Caco-2 (cell line): ENCODE measurements around the gene NUDT14. TPM values are rescaled to one million over a fixed set of nuclear protein-coding genes. Genes with fewer than 3 reads are reported as not detected.

Experiments
- BruUV-seq: library from RNA; stranded (reverse); fragments of 400-500 nt; replicated peaks from 2 replicates; lab custom pipeline; 2021; lab: Mats Ljungman, UMichigan
- CTCF ChIA-PET: fragments of 300-600 bp; sonication (Branson Sonifier 250); formaldehyde crosslinking; loops from one replicate; lab custom pipeline; 2022; ENCODE audit warnings: antibody characterized with exemption; lab: Charles Lee
- POLR2A ChIA-PET: fragments of 300-600 bp; sonication (Branson Sonifier 250); formaldehyde crosslinking; loops from one replicate; lab custom pipeline; 2022; ENCODE audit warnings: antibody characterized with exemption; lab: Charles Lee
- DNase-seq, 2 experiments: peaks; one replicate each; pipeline versions ENCODE4 v3.0.0 to v3.0.0-alpha.2; 2020 to 2022
- H3K27me3 ChIP-seq: replicated peaks from 2 replicates; pipeline ENCODE4 v1.6.0; 2011; ENCODE audit warnings: low read length; ENCODE audit not compliant: control insufficient read depth, insufficient read depth
- H3K36me3 ChIP-seq: 2 replicates; pipeline ENCODE4 v1.5.1; 2011; ENCODE audit warnings: low read length; ENCODE audit not compliant: control insufficient read depth, insufficient read depth
- H3K4me1 ChIP-seq: fragments of 250-450 bp; sonication (Bioruptor Pico); 2 replicates; pipeline ENCODE4 v1.5.1; 2020; ENCODE audit warnings: mild to moderate bottlenecking
- H3K4me3 ChIP-seq: 2 replicates; pipeline ENCODE4 v1.5.1; 2011; ENCODE audit warnings: low read depth, mild to moderate bottlenecking, control low read depth, low read length
- H3K9me3 ChIP-seq: fragments of 250-450 bp; sonication (Bioruptor Pico); 2 replicates; pipeline ENCODE4 v1.5.1; 2020; ENCODE audit warnings: mild to moderate bottlenecking, moderate library complexity
- H3K27ac Mint-ChIP-seq: one replicate; pipeline ENCODE4 v1.8.0; 2022; ENCODE audit warnings: mixed read lengths; ENCODE audit not compliant: unreplicated experiment
- H3K27me3 Mint-ChIP-seq: one replicate; pipeline ENCODE4 v1.8.0; 2022; ENCODE audit warnings: mixed read lengths; ENCODE audit not compliant: insufficient read depth, unreplicated experiment
- H3K36me3 Mint-ChIP-seq: one replicate; pipeline ENCODE4 v1.8.0; 2022; ENCODE audit warnings: mild to moderate bottlenecking, mixed read lengths; ENCODE audit not compliant: insufficient read depth, unreplicated experiment
- H3K4me1 Mint-ChIP-seq: one replicate; pipeline ENCODE4 v1.8.0; 2022; ENCODE audit warnings: low read depth, mixed read lengths; ENCODE audit not compliant: unreplicated experiment
- H3K4me3 Mint-ChIP-seq: one replicate; pipeline ENCODE4 v1.8.0; 2022; ENCODE audit warnings: mild to moderate bottlenecking, moderate library complexity, mixed read lengths; ENCODE audit not compliant: unreplicated experiment
- H3K9me3 Mint-ChIP-seq: one replicate; pipeline ENCODE4 v1.8.0; 2022; ENCODE audit warnings: mixed read lengths; ENCODE audit not compliant: unreplicated experiment
- intact Hi-C: fragments of 100-400 bp; cut with micrococcal nuclease; formaldehyde crosslinking; loops from one replicate; pipeline ENCODE4 v1.10.0; 2022; ENCODE audit not compliant: unreplicated experiment
- total RNA-seq: library from RNA; stranded (reverse); gene quantifications from 2 replicates; pipeline ENCODE4 v1.2.3, GENCODE V29; 2022
- TF ChIP-seq, protein P1 (sequence below), 2 experiments: fragments of 200-600 bp in 1 of 2; IDR thresholded peaks; 1 replicate in 1 of 2; 2 replicates in 1 of 2; pipeline versions ENCODE4 v1.5.1 to v1.8.0; 2011 to 2022; ENCODE audit warnings: antibody characterized with exemption in 1 of 2, control low read depth in 1 of 2, inconsistent platforms in 1 of 2, low read depth in 1 of 2, low read length in 1 of 2, mild to moderate bottlenecking in 1 of 2, moderate library complexity in 1 of 2; ENCODE audit not compliant: insufficient read depth in 1 of 2, severe bottlenecking in 1 of 2, unreplicated experiment in 1 of 2

Gene NUDT14
- total RNA-seq, 1 experiment from 2014 or later, result 63.4 TPM

DNA sequence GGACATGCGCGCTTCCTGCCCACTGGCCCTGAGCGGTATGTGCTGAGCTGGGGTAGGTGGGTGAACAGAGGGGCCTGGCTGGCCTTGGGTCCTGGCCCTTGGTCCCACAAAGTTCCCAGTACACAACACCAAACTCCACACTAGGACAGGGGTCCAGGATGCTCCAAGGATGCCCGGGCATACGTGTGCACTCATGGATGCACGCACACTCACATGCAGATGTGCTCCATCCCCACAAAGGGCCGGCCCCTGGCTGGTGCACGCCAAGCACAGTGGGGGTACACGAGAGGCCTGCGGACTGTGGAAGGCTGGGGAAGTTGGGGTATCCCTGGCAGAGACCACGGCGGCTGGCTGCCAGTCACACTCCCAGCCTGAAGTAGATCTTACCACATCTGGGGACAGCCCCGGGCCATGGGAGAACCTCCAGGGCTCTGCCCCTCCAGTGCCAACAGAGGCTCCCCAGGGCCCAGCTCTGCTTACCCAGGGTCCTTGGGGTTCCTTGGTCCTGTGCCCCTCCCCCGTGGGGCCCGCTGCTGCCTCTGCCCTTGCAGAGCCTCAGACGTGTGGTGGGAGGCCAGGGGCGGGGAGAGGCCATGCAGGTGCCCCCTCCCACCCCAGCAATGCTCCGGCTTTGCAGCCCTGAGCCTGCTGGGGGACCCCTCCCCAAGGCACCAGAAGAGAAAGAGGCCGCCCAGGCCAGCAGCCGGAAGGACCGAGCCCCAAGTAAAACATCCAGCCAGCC is 24.0 kb upstream of the NUDT14 start:
- Mint-ChIP-seq H3K4me1 (no peaks in the 10 kb centered on the region), H3K27me3 (no peaks in the 10 kb centered on the region)
- CTCF ChIA-PET, result interaction anchor here (2.4 kb wide), 1 partner anchor 147 kb away, joined by 11 read pairs; no protein-coding TSS in a partner anchor

DNA sequence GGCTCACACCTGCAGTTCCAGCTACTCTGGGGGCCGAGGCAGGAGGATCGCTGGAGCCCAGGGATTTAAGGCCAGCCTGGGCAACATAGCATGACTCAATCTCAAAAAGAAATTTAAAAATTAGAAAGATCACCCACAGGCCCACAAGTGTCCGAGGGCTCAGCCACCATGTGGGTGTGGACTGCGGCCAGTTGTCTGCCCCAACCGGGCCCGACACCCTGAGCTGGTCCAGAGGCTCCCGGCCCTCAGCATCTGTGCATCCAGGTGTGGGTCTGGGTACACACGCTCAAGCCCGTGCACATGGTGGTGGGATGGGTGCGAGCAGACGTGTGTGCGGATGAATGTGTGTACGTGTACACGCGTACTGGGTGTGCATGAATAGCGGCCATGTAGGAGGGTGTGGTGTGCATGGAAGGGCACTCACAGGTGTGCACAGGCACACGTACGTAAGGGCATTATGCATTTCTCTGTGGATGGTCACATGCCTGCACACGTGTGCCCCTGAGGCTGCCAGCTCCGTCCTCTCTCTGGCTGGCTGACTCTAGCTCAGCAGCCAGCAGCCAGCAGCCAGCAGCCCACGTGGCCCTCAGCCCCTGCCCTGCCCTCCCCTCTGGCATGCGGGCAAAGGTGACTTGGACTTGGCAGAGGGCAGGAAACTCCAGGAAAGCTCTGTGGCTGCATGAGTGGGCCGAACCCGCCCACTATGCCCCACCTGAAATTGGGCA is 23.3 kb upstream of the NUDT14 start:
- Mint-ChIP-seq H3K4me1 (peaks cover 4% of the 10 kb centered on the region), H3K36me3 (peaks cover 44% of the 10 kb centered on the region), H3K27ac (no peak overlapping the region), H3K27me3 (peaks cover 3% of the 10 kb centered on the region), H3K9me3 (no peaks in the 10 kb centered on the region), H3K4me3 (no peak overlapping the region)
- POLR2A ChIA-PET, result no interaction called here
- no peaks in the 10 kb centered on the region for H3K27me3 ChIP-seq
- DNase-seq, result no peak
- CTCF ChIA-PET, result interaction anchor here (2.4 kb wide), 1 partner anchor 148 kb away, joined by 11 read pairs; no protein-coding TSS in a partner anchor
- no peaks in the 10 kb centered on the region for H3K9me3 ChIP-seq
- intact Hi-C loops, result no loop called here
- TF ChIP-seq, protein P1, sequence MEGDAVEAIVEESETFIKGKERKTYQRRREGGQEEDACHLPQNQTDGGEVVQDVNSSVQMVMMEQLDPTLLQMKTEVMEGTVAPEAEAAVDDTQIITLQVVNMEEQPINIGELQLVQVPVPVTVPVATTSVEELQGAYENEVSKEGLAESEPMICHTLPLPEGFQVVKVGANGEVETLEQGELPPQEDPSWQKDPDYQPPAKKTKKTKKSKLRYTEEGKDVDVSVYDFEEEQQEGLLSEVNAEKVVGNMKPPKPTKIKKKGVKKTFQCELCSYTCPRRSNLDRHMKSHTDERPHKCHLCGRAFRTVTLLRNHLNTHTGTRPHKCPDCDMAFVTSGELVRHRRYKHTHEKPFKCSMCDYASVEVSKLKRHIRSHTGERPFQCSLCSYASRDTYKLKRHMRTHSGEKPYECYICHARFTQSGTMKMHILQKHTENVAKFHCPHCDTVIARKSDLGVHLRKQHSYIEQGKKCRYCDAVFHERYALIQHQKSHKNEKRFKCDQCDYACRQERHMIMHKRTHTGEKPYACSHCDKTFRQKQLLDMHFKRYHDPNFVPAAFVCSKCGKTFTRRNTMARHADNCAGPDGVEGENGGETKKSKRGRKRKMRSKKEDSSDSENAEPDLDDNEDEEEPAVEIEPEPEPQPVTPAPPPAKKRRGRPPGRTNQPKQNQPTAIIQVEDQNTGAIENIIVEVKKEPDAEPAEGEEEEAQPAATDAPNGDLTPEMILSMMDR (IDR thresholded peaks at IDR 0.05; ENCODE audit: insufficient read depth in 1 of 2, low read depth in 1 of 2, low read length in 1 of 2, severe bottlenecking in 1 of 2, unreplicated experiment in 1 of 2), result no peak
- H3K36me3 ChIP-seq, result no peaks in the 10 kb centered on the region
- no TSS peak for BruUV-seq
- H3K4me1 ChIP-seq, result 0 out of 2 replicates have a peak, but pooled peaks cover 3% of the 10 kb centered on the region
- no peak overlapping the region for H3K4me3 ChIP-seq

More for the DNA sequence above, 24.0 kb upstream of the NUDT14 start:
- DNase-seq, result no peak
- POLR2A ChIA-PET, result no interaction called here
- Histone ChIP-seq H3K27me3 (no peaks in the 10 kb centered on the region), H3K4me3 (no peak overlapping the region), H3K4me1 (0 out of 2 replicates have a peak, but pooled peaks cover 3% of the 10 kb centered on the region), H3K9me3 (no peaks in the 10 kb centered on the region), H3K36me3 (no peaks in the 10 kb centered on the region)
- BruUV-seq, result no TSS peak
- H3K27ac Mint-ChIP-seq, result no peak overlapping the region
- intact Hi-C loops, result no loop called here
- no peak overlapping the region for H3K4me3 Mint-ChIP-seq
- TF ChIP-seq, protein P1 (IDR thresholded peaks at IDR 0.05; ENCODE audit: insufficient read depth in 1 of 2, low read depth in 1 of 2, low read length in 1 of 2, severe bottlenecking in 1 of 2, unreplicated experiment in 1 of 2), result no peak
- H3K9me3 Mint-ChIP-seq, result no peaks in the 10 kb centered on the region
- H3K36me3 Mint-ChIP-seq, result peaks cover 39% of the 10 kb centered on the region

DNA sequence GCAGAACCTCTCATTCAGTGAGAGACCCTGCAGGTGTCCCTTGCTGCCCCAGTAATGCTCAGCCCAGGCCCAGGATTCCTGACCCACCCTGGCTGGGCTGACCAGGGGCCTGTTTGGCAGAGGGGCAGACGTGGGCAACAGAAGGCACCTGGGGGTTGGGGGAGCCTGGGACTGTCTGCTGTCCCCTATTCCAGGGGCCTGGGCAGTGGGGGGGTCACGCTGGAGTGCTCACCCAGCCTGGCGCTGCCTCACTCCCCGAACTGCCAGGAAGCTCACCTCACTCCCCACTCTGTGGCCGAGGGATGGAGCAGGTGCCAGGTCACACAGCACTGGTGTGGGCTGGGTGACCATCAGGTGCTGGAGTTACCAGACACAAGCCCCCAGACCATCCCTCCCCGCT is 22.6 kb upstream of the NUDT14 start:
- no peaks in the 10 kb centered on the region for H3K9me3 Mint-ChIP-seq
- Histone ChIP-seq H3K4me3 (no peak overlapping the region), H3K36me3 (no peaks in the 10 kb centered on the region), H3K27me3 (no peaks in the 10 kb centered on the region), H3K4me1 (0 out of 2 replicates have a peak, but pooled peaks cover 3% of the 10 kb centered on the region), H3K9me3 (no peaks in the 10 kb centered on the region)
- BruUV-seq, result no TSS peak
- DNase-seq, result no peak
- no peak overlapping the region for H3K27ac Mint-ChIP-seq
- TF ChIP-seq, protein P1 (IDR thresholded peaks at IDR 0.05; ENCODE audit: insufficient read depth in 1 of 2, low read depth in 1 of 2, low read length in 1 of 2, severe bottlenecking in 1 of 2, unreplicated experiment in 1 of 2), result no peak
- peaks cover 50% of the 10 kb centered on the region for H3K36me3 Mint-ChIP-seq
- peaks cover 4% of the 10 kb centered on the region for H3K27me3 Mint-ChIP-seq
- ChIA-PET POLR2A (no interaction called here), CTCF (interaction anchor here (2.4 kb wide), 1 partner anchor 148 kb away, joined by 11 read pairs; no protein-coding TSS in a partner anchor)
- H3K4me3 Mint-ChIP-seq, result no peak overlapping the region
- intact Hi-C loops, result loop anchor here (1.0 to 2.0 kb wide), 3 partner anchors 77 to 149 kb away; no protein-coding TSS in a partner anchor
- H3K4me1 Mint-ChIP-seq, result peaks cover 6% of the 10 kb centered on the region
